Mesendoderm (in vitro differentiated cells): Measurements from ENCODE around the gene BIRC2. TPM values are rescaled to one million over a fixed set of nuclear protein-coding genes. Genes with fewer than 3 reads are reported as not detected.

Experiments used
- small RNA-seq: library from polyadenylated mRNA; stranded (forward); fragments of <200 nt; extraction: miRNeasy Mini kit (QIAGEN cat#:217004); gene quantifications from one replicate; pipeline ENCODE3, GENCODE V24; 2013; ENCODE audit not compliant: insufficient read depth

Gene BIRC2

Small RNA genes within 50 kb of the gene (small RNA-seq; reads per million reads assigned to genes)
- gene AP000942.3: not detected
- not detected for gene AP000942.4
- not detected for gene RNU6-952P
